Stimulated activated CD8-positive, alpha-beta memory T cell treated with anti-CD3 and anti-CD28 coated beads, Interleukin-15, amount 100 ng/mL, for 48 hours (primary cell): Measurements from ENCODE around the gene TAF1B.
A peak's percentile ranks its signal among the peaks of the same experiment; 100 is the strongest.
"Not testable (repeated sequence)": the region's sequence is repeated elsewhere in the genome, so short reads cannot be mapped to it uniquely, and the experiment has no call there.

Source experiments
- DNase-seq, 2 donors: peaks; one replicate each; pipeline ENCODE4 v3.0.0-alpha.2; 2020; ENCODE audit warnings: low read depth in 2 of 2

TAF1B gene

DNA sequence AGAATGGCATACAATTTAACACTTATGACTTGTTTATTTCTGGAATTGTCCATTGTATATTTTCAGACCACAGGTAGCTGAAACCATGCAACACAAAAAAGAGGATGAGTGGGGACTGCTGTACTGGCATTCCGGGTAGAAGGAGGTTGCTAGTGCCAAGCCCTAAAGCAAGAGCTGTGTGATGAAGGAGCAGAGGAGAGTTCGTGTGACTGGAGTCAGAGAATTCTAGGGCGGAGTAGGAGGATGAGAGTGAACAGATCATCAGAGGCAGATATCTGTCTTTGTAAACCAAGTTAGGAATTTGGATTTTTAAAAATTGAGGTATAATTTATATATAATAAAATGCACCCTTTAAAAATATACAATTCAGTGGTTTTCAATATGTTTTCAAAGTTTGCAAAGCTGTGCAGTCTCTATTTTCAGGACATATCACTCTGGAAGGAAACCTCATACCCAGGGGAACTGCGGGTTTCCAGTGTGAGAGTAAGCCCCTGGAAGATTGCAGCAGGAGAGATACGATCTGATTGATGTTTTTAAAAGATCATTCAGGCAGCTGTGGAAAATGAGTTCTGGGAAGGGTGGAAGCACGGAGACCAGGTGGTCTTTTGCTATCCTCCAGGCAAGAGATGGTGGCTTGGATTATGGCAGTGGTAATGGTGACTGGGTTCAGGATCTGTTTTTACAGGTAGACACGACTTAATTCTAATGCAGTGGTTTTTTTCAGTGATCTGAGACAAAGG lies 36.4 kb downstream of the TAF1B start:
- DNase-seq = no peak

DNA sequence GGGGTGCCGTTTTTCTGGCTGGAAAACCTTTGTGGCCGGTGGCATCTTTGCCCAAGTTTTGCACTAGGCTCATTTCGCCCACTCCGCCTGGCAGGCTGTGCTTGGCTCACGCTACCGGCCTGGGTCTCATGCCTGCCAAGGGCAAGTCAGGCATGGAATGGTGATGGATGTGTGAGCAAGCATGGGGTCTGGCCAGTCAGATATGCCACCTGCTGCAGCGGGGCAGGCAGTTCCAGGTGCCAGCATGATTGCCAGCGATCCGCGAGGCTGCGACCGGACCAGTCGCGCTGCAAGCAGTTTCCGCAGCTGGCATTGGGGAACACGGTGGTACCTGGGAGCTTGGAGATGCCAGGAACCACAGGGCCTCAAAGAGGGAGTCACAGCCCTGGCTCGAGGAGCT lies 40.6 kb downstream of the TAF1B start:
- no peak for DNase-seq

DNA sequence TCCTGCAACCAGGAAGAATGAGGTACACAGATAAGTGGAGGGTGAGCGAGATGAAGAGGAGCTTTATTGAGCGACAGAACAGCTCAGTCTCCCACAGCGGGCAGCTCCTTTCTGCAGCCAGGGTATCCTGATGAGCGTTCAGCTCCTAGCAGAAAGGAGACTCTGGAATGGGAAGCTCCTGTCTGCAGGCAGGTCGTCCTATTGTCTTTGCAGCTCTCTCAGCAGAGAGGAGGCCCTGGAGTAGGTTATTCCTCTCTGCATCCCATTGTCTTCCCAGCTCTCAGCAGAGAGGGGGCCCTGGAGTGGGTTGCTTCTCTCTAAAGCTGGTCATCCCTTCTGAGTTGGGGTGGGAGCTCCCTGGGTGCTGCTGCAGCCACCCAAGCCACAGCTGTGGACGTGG lies 41.2 kb downstream of the TAF1B start:
- no peak for DNase-seq

DNA sequence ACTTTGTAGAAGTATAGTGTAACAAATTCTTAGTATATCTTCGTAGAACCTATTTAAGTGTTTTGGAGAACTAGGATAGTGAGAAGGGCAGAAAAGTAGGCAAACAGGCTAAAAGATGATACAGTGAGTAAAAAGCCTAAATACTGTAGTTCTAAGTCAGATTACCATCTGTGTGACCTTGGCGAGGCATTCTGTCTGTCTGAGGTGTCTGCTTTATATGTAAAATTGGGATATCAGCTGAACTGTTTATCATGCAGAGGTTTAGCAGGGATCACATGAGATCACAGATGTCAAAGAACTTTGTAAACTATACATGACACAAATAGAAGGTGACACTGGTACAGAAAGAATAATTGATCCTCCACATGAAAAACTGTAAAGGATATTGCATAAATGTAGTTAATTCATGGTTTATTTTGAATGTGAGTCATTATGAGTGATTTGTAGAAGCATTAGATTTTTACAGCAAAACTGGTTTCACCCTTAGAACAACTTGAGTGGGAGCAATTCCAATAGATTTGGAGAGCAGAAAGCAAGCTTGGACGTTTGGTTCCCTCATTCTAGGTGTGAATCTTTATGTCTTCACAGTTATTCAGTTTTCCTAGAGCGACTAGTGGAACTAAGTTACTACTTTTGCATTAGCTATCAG lies 41.9 kb downstream of the TAF1B start:
- DNase-seq = no peak

DNA sequence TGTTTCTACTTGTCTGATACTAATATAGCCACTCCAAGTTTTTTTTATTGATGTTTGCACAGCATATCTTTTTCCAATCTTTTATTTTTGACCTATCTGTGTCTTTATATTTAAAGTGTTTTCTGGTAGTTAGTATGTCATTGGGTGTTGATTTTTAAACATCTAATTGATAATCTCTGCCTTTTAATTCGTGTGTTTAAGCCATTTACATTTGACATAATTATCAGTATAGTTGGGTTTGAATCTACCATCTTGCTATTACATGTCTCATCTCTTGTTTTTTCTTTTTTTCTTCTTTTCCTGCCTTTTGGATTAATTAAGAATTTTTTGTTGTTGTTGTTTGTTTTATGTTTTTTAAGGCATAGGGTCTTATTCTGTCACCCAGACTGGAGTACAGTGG lies 44.2 kb downstream of the TAF1B start:
- no peak for DNase-seq

DNA sequence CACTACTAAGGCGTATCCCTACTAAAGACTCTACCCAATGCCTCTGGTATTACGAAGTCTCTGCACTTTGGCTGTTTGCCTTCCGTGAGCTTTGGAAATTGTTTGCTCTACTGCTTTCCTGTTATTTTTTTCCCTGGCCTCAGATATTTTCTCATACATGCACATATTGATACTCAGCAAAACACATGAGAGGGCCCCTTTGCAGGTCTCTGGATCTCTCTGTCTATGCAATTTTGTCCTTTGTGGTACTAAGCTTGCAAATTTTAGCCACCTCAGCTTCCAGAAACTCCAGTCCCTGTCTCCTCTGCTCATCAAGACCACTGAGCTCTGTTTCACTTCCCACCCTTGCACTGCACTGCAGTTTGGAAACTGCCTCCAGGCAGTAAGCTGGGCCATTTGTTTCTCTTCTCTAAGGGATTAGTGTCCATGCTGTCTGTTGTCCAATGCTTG lies 46.6 kb downstream of the TAF1B start:
- no peak for DNase-seq

DNA sequence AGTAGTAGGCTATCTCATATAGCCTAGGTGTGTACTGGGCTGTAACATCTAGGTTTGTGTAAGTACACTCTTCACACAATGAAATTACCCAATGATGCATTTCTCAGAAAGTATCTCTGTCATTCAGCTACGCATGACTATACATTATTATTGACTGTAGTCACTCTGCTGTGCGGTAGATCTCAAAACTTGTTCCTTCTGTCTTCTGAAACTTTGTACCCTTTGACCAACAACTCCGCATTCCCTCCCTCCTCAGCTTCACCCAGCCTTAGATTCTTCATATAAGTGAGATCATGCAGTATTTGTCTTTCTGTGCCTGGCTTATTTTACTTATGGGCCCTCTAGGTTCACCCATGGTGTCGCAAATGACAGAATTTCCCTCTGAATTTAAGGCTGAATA lies 49.0 kb downstream of the TAF1B start:
- DNase-seq = no peak

DNA sequence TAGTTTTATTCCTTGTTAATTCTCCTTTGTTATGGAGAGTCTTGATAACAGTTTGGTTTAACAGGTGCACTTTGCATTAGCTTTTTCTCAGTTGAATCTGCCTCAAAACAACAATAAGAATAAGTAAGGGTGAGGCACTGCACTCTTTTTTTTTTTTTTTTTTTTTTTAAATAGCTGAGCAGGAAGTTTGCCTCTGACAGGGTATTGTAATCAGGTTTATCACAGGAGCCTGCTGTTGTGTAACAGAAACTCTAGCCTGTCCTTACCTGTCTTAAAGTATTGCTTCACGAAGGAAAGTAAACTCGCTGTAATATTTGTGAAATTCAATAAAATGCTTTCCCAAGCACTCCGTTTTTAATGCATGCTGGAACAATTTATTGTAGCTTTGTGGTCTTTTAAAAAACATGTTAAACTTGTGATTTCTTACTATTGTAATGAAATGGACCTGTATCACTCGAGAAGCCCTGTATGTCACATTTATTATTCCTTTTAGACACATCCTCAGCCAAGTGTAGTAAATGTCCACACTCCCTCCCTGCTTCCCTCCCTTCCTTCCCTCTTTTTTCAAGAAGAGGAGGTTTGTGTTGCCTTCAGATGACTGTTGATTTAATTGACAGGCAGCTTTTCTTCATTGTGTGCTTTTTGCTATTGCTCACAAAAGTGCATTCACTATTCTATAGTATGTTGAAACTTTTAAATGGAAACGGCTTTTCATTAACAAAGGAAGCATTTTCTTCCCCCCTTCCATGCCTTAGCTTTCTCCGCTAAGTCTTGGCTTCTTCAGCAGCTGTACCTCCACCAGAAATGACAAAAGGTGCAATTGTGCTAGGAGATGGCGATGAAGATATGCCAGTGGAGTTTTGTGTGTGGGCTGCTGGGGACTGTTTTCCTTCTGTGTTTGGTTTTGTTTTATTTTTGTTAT lies 52.7 kb downstream of the TAF1B start:
- no peak for DNase-seq

DNA sequence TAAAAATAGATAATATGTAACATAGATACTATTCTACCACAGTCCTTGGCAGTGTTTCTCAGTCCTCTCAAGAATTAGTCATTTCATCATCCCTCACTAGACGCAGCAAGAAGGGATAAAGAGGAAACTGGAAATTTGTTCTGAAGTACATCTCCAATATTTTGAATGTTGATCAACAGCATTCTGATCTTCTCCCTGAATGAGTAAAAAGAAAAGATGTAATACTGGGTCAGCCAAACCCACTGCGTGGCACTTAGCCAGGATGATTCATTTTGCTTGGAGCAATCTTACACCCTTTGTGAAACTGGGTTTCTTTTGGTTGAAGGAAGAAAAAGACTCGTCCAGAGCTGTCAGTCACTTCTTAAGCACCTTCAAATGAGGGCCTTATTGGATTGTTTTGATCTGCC lies 54.1 kb downstream of the TAF1B start:
- peak; percentile 55 to 69 for DNase-seq

DNA sequence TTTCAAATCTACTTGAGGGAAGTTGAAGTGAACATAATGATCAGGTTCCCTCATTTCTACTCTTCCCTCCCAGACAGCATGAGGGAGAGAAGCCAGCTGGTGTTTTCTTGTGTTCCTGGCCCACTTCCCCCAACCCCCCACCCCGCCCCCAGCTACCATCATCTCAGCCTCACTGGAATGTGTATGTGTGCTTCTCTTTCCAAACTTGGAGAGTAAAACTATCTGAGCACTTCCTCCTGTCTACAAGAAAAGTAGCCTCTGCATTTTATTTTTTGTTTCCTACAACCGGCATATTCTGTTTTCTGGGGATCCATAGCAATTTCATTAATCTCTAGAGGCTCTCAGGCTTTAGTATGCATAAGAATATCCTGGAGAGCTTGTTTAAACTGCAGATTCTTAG lies 54.6 kb downstream of the TAF1B start:
- no peak for DNase-seq

DNA sequence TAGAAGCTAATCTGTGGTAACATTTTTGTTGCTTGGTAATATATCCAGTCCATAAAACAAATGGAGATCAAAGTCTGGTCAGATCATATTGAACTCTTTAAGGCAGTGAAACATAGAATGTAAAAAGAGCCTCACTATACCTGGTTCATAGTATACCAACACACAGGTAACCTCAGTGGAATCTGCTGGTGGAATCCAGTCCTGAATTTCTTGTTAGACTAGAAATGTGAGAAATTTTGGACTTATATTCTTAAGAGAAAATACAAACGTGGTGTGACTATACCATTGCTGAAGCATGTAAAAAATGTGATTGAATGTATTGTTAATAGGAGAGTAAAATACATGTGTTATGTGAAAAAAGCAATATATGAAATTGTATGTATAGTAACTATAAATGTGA lies 62.1 kb downstream of the TAF1B start:
- no peak for DNase-seq

DNA sequence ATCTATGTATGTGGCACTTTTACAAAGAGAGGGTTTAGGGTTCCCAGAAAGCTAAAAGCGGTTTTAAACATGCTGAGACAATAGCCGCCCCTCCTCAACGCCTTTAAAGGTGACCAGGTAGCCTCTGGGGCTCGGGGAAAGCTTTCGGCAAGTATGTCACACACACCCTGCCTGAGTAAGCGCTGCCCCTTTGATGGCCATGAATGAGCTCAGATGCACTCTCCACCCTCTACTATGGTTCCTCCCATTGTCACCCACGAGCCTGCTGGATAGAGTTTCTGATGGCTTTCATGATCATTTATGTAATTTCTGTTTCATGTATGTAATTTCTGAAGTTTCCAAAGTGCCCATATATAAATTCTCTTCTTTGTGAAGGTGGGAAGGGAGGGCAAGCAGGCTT lies 64.1 kb downstream of the TAF1B start:
- no peak for DNase-seq

DNA sequence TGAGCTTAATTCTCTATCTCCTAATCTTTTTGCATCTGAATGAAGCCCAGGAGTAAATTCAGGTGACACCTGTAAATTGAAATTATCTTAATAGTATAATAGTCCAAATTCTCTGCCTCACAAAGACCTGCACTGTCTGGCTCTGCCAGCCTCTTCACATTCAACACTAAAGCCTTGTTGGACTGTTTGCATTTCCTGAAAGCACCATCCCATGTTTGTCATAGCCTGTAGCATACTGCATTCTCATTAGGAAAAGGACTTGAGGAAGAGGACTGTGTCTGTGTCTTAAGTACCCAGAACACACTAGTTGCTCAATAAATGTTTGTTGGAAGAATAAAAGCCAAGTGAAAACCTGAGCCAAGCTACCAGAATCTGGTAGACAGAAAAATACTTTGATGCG lies 65.4 kb downstream of the TAF1B start:
- no peak for DNase-seq

DNA sequence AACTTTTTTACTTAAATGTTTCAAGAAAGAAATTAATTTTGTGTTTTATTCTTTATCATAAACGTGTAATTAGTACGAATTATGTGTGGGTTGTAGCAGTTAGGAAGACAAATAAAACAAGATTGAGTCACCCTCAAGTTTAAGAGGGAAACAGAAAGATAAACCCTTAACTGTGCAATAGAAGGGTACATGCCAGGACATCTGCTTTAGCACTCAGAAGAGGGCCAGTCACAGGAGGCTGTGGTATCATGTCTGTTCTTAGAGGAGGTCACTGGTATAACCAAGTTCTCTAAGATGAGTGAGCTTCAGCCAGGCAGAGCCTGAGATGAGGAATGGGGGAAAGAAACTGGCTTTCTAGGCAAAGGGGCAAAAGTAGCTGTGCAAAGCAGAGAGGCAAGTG lies 65.8 kb downstream of the TAF1B start:
- no peak for DNase-seq

DNA sequence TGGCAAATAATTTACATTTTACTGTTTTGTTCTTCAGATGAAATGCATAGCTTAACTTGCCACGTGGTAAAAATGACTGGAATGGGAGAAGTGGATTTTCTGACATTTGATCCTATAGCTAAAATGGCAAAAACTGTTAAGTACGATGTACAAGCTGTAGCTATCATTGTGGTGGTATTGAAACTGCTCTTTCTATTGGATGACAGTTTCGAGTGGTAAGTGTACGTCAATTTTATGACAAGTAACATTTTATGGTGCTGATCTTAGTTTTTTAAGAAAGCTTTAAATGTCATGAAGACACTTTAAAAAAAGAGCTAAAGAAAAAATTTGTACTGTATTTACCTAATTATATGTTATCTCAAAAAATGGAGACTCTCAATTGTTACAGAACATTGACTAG lies 67.4 kb downstream of the TAF1B start:
- no peak for DNase-seq

DNA sequence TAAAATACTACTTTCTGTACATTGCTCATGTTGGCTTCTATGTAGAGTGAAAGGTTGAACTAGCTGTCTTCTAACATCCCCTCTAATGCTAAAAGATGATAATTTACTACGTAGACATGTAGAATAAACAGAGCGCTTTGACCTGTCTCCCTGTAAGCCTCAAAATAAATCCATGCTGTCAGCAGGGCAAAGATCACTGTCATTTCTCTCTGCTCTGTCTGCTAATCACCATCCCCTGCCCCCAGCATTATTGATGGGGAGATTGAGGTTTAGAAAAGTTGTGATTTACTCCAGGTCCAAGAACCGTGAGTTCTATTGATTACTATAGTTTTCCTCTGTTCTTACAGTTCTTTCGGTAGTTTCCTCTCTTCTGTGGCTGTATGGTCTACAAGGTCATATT lies 69.2 kb downstream of the TAF1B start:
- no peak for DNase-seq

DNA sequence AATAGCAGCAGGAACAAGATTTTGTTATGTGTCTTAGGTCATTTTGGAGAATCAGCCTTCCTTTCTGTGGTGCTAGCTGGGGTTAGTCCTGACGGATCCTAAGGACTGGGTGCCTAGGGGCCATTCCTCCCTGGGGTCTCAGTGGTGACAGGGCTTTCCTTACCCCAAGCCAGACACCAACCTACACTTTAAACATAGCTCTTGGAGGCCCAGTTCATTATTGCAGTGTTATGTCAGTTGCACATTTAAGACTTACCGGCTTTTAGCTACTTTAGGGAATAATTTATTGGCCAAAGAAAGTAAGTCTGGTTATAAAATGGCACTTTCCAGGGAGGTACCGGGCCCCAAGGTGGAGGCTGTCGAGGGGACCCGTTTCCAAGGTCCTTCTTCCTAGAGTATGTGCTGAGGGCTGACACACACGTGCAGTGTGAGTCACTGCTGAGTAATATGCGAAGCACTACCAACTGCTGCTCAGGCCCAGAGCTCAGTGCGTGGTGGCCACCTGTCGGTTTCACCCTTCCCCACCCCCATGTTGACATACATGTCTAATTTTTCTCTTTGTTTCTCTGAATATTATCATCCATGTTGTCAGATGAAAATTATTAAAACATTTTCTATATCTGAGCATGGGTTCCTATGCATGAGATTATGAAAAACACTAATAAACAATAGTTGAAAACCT lies 71.3 kb downstream of the TAF1B start:
- DNase-seq = peak; percentile 48 to 57

DNA sequence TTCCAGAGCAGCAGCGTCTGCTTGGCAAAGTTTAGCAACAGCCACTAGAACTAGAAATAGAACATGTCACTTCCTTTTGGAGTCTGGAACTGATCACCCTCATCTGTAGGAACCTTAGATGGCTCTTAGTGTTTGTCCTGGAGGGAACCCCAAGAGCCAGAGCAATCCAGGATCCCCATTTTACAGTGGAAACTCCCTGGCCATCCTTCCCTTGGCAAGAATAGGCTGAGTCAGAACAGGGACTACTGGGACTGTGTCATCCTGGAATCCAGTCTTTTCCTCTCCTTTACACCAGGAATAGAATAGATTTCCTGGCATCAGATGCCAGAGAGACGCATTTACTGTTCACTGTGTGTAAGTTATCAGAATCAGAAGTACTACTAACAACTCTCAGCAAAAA lies 75.0 kb downstream of the TAF1B start:
- DNase-seq = no peak

DNA sequence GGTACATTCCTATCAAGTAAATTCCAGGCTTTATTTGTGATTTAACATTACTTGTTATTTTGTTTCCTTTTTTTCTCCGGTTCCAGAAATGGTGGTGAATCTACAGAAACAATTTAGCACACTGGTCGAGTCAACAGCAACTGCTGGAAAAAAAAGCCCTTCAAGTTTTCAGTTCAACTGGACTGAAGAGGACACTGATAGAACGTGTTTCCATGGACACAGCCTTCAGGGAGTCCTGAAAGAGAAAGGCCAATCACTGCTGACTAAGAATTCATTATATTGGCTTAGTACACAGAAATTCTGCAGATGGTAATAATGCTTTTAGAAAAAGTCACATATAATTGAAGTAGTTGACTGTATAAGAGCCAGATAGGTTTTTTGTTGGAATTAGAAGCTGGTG lies 76.2 kb downstream of the TAF1B start:
- no peak for DNase-seq

DNA sequence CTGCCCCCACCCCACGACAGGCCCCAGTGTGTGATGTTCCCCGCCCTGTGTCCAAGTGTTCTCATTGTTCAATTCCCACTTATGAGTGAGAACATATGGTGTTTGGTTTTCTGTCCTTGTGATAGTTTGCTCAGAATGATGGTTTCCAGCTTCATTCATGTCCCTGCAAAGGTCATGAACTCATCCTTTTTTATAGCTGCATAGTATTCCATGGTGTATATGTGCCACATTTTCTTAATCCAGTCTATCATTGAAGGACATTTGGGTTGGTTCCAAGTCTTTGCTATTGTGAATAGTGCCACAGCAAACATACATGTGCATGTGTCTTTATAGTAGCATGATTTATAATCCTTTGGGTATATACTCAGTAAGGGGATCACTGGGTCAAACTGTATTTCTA lies 83.7 kb downstream of the TAF1B start:
- DNase-seq = not testable (repeated sequence)

DNA sequence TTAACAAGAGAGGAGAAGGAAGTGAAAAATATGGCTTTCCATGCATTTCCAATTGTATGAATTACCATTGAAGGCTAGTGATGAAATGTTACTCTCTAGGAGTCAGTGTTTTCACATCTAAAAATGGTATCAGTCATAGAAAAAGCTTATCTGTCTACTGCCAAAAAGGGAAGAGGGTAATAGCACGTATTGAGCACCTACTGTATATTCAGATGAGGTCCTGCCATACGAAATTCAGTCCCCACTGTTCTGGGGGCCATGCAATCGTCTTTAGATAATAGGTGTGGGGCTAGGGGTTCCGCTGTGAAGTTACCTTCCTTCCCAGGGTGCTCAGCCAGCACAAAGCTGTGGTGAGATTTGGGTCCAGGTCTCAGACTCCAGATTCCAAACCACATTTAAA lies 94.0 kb downstream of the TAF1B start:
- no peak for DNase-seq

DNA sequence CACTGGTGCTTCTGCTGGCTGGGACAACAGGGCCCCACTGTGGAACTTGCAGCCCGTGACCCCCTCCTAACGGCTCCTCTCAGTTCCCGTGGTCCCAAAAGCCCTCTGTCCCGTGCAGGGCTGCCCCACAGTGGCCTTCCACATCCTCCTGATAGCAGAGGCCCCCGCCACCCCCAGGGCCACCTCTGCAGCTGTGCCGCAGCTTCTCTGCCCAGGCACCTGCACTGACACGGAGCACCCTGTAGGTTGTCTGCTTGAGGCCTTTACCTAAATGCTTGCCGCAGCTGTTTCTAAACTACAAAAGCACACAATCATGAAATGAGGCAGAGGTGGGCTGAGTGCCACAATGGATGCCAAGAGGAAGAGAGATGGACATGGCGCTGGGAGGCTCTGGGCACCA lies 94.7 kb downstream of the TAF1B start:
- no peak for DNase-seq
